Mucosa of gallbladder (tissue), 1 donor: ENCODE measurements around the gene KRT10. TPM values are rescaled to one million over a fixed set of nuclear protein-coding genes. Genes with fewer than 3 reads are reported as not detected.
"Not testable (repeated sequence)": the region's sequence is repeated elsewhere in the genome, so short reads cannot be mapped to it uniquely, and the experiment has no call there.

ENCODE experiments used
- DNase-seq: peaks from one replicate; pipeline ENCODE4 v3.0.0-alpha.2; 2020; ENCODE audit warnings: low spot score
- total RNA-seq: library from RNA; stranded (reverse); gene quantifications from one replicate; pipeline ENCODE4 v1.2.1, GENCODE V29; 2021
- donor health status: DM: no; HTN: no; CAD: no.

The KRT10 gene
- total RNA-seq, 1 donor from 2014 or later: 30.1 TPM

GRCh38 chr17:40833882-40834281 is 11.5 kb upstream of the KRT10 start:
- no peak for DNase-seq

- DNase-seq: no peak
These were observed 10.4 kb upstream of the KRT10 start for GRCh38 chr17:40832840-40833239.

GRCh38 chr17:40830085-40830776 is 7.8 kb upstream of the KRT10 start:
- DNase-seq: no peak

- no peak for DNase-seq
These were observed 6.1 kb upstream of the KRT10 start for GRCh38 chr17:40828454-40829044.

- no peak for DNase-seq
These were observed 5.5 kb upstream of the KRT10 start for GRCh38 chr17:40827746-40828453.

GRCh38 chr17:40825599-40825998 is 3.2 kb upstream of the KRT10 start:
- DNase-seq: no peak

- no peak for DNase-seq
These were observed 1.8 kb upstream of the KRT10 start for GRCh38 chr17:40824015-40824832.

- no peak for DNase-seq
These were observed 878 bp downstream of the KRT10 start for GRCh38 chr17:40821536-40821935.

- DNase-seq: no peak
These were observed 2.1 kb downstream of the KRT10 start for GRCh38 chr17:40820228-40820838.

GRCh38 chr17:40819528-40820125 is 2.8 kb downstream of the KRT10 start:
- DNase-seq: no peak

GRCh38 chr17:40818733-40819527 is 3.5 kb downstream of the KRT10 start:
- peak; percentile 74 for DNase-seq

GRCh38 chr17:40818343-40818732 is 4.1 kb downstream of the KRT10 start:
- no peak for DNase-seq

- DNase-seq: no peak
These were observed 5.2 kb downstream of the KRT10 start for GRCh38 chr17:40817103-40817682.

GRCh38 chr17:40816569-40816968 is 5.8 kb downstream of the KRT10 start:
- DNase-seq: no peak

- no peak for DNase-seq
These were observed 7.0 kb downstream of the KRT10 start for GRCh38 chr17:40815381-40815780.

GRCh38 chr17:40814657-40815056 is 7.8 kb downstream of the KRT10 start:
- not testable (repeated sequence) for DNase-seq

GRCh38 chr17:40813804-40814203 is 8.6 kb downstream of the KRT10 start:
- no peak for DNase-seq

GRCh38 chr17:40812639-40813038 is 9.8 kb downstream of the KRT10 start:
- no peak for DNase-seq

- DNase-seq: no peak
These were observed 11.9 kb downstream of the KRT10 start for GRCh38 chr17:40810494-40810893.
